ENCODE results near the gene EGR2. TPM values are rescaled to one million over a fixed set of nuclear protein-coding genes. Genes with fewer than 3 reads are reported as not detected.

The EGR2 gene
- total RNA-seq (2013; cell fraction: nucleolus; rRNA removed), result 31.7 and 33.2 TPM in 2 replicates
- total RNA-seq (2014; rRNA removed), result 18.7 and 19.1 TPM in 2 replicates
- total RNA-seq (2014; rRNA removed; fragmentation: Illumina TruSeq; extraction: Trizol), result 13.0 and 14.1 TPM in 2 replicates
- 24.8 and 28.2 TPM in 2 replicates for total RNA-seq (2021)
- 12.2 TPM for polyA plus RNA-seq (2011; ENCODE audit: low read depth)
- polyA plus RNA-seq (2011; rRNA removed), result 40.7 and 56.5 TPM in 2 replicates
- polyA plus RNA-seq (2011; cell fraction: cytosol; rRNA removed), result 37.2 and 51.3 TPM in 2 replicates
- 116 and 124 TPM in 2 replicates for polyA plus RNA-seq (2011; cell fraction: nucleus; rRNA removed)
- 17.3 and 34.3 TPM in 2 replicates for polyA plus RNA-seq (2012)
- polyA plus RNA-seq (2014; fragmentation: Illumina TruSeq; extraction: Trizol), result 20.0 and 21.9 TPM in 2 replicates
- 10 to 100 TPM in 1 of 2 experiments, 1 to 10 TPM in 1; 8.3 to 14.0 TPM for polyA plus RNA-seq (2014; fragmentation: Nextera tagmentation; extraction: Ambion mirVana)
- polyA plus RNA-seq (2014; rRNA removed), result 18.2 and 20.1 TPM in 2 replicates
- polyA plus RNA-seq (2016; fragmentation: Nextera tagmentation; extraction: Ambion mirVana), result 10 to 100 TPM in 1 of 2 experiments, 1 to 10 TPM in 1; 8.9 to 10.8 TPM
- 43.7 and 55.2 TPM in 2 replicates for polyA minus RNA-seq (2011; rRNA and poly(A)+ RNA removed)
- polyA minus RNA-seq (2011; cell fraction: cytosol; rRNA and poly(A)+ RNA removed), result 22.2 and 26.2 TPM in 2 replicates
- polyA minus RNA-seq (2011; cell fraction: nucleus; rRNA and poly(A)+ RNA removed), result 71.8 and 81.0 TPM in 2 replicates
- Bru-seq, nascent RNA, result percentile 87 among the genes with signal in this experiment
- percentile 52 among the genes with signal in this experiment for BruChase-seq, experiment 1, labeled RNA remaining after a 6-hour chase
- BruChase-seq, experiment 2, labeled RNA remaining after a 2-hour chase, result percentile 68 among the genes with signal in this experiment
- long read RNA-seq, experiment 1, partial matches to known transcripts, result 0 of 9 reads
- long read RNA-seq, experiment 1, other reads (novel, unspliced or antisense), result 3 of 9 reads
- long read RNA-seq, experiment 2, partial matches to known transcripts, result 0 of 14 reads
- long read RNA-seq, experiment 2, other reads (novel, unspliced or antisense), result 14 of 14 reads

DNA sequence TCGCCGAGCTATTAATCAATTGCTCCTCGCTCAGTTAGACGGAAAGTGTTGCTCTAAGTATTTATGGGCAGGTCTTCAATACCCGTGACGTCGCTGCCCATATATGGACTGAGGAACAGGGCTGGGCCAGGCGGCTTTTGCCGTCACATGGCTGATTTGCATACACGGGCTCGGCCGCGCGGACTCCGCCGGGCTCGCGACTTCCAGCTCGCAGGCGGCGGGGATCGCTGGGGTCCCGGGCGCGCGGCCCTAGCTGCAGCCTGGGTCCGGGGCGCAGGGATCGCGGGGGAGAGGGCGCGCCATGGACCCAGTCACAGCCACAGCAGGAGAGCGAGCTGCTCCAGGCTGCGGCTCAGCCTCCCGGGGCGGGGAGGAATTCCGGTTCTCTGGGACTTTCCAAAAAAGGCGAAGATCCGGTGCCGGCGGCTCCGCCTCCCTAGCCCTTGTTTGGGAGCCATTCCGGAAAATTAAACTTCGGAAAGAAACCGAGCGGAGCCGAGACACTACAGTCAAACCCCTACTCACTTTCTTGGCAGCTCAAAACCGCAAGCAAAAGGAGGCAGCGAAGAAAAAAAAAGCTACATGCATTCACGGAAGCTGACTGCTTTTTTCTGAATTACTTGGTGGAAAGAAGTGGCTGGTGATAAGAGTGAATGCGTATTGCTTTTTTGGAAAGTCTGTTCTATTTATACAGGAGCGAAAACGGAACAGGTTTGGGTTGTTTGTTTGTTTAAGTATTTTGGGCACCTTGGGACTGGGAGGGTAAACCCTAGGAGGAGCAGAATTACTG lies at the start of gene EGR2:
Gene EGR2 (minus strand): TSS at position 36 of the 790 bp plus-strand sequence. CDS start 337 bp downstream, outside the sequence.
- in situ Hi-C loops (cut with MboI), result no loop called here
- FAIRE-seq (peak; percentile 99), DNase-seq (ENCODE audit: low read depth, low spot score) (peak; percentile 92), ATAC-seq (peak; percentile 78)
- WGBS (ENCODE audit: insufficient coverage, insufficient replicate concordance, low lambda C conversion rate, missing lambda C conversion rate), result 1% methylated on average over 52 of the region's 53 CpGs
- Histone ChIP-seq H3K4me2 (ENCODE audit: control insufficient read depth, insufficient read depth) (peak within 1 kb of the TSS; percentile 100), H3K27me3 (replicated peaks in 1 of 2; ENCODE audit: control insufficient read depth in 2 of 2, insufficient read depth in 2 of 2, low read length in 1 of 2) (peaks cover 1 to 8% of the 10 kb centered on the region in 2 experiments; a peak in 3 of 4 replicates), H2AFZ (ENCODE audit: control insufficient read depth, low read depth, low read length) (peak within 1 kb of the TSS; percentile 84), H3K4me1 (ENCODE audit: control insufficient read depth, insufficient read depth, low read length) (peaks cover 19% of the 10 kb centered on the region), H4K20me1 (ENCODE audit: control insufficient read depth, insufficient read depth) (no peaks in the 10 kb centered on the region), H3K27ac (ENCODE audit: control insufficient read depth, insufficient read depth) (peak within 1 kb of the TSS; percentile 72), H3K9ac (ENCODE audit: control insufficient read depth, insufficient read depth, low read length) (peak within 1 kb of the TSS; percentile 73), H3K79me2 (ENCODE audit: control insufficient read depth, insufficient read depth, low read length) (peaks cover 29% of the 10 kb centered on the region), H3K36me3 (ENCODE audit: control insufficient read depth in 2 of 2, insufficient read depth in 2 of 2, low read length in 1 of 2) (no peaks in the 10 kb centered on the region; a peak in 1 of 4 replicates), H3K9me3 (replicated peaks; ENCODE audit: control insufficient read depth, insufficient read depth, low read length) (no peaks in the 10 kb centered on the region; the same call in 2 of the 3 replicates), H3K4me3 (peak within 1 kb of the TSS; percentile 72)
- ChIA-PET POLR2A (interaction anchor here (0.5 to 6.5 kb wide), 23 partner anchors 9 to 323 kb away, joined by 3 to 46 read pairs (median 4); partner anchors contain the start of gene ADO), RAD21 (ENCODE audit: unreplicated experiment) (interaction anchor here (0.7 to 6.5 kb wide), 46 partner anchors 10 to 378 kb away, joined by 3 to 132 read pairs (median 6); partner anchors contain the start of gene ADO), CTCF (interaction anchor here (0.7 to 7.5 kb wide), 37 partner anchors 9 to 379 kb away, joined by 3 to 123 read pairs (median 5); no protein-coding TSS in a partner anchor), SMC1A (ENCODE audit: uncharacterized antibody, unreplicated experiment) (interaction anchor here (0.7 to 7.9 kb wide), 38 partner anchors 10 to 814 kb away, joined by 3 to 131 read pairs (median 5); partner anchors contain the start of gene ADO)
- intact Hi-C loops (cut with micrococcal nuclease; ENCODE audit: unreplicated experiment), result loop anchor here (1.0 to 5.0 kb wide), 7 partner anchors 36 to 379 kb away; no protein-coding TSS in a partner anchor
- no TSS peak for BruUV-seq (replicated peaks)
- TF ChIP-seq ATF7 (IDR thresholded peaks at IDR 0.05; ENCODE audit: low read depth) (peak; percentile 33; the same call in 1 of the 2 replicates), FOXM1 (IDR thresholded peaks at IDR 0.05; ENCODE audit: low read depth, low read length) (peak; percentile 29; the same call in 1 of the 2 replicates), ZNF24 (IDR thresholded peaks at IDR 0.05) (no peak), GABPA (IDR thresholded peaks at IDR 0.05; ENCODE audit: low read depth) (0 out of 2 replicates have a peak, but pooled peaks have one; percentile 46), ZZZ3 (IDR thresholded peaks at IDR 0.05; ENCODE audit: control insufficient read depth, insufficient read length, low read depth) (no peak), POLR2A (IDR thresholded peaks at IDR 0.05; ENCODE audit: low read depth, low read length) (peak; percentile 44), ZNF207 (IDR thresholded peaks at IDR 0.05; ENCODE audit: borderline replicate concordance) (0 out of 2 replicates have a peak, but pooled peaks have one; percentile 18), JUNB (IDR thresholded peaks at IDR 0.05) (peak; percentile 69), ASH2L (IDR thresholded peaks at IDR 0.05; ENCODE audit: borderline replicate concordance, low read depth) (0 out of 2 replicates have a peak, but pooled peaks have one; percentile 52)
- TF ChIP-seq, protein P1, sequence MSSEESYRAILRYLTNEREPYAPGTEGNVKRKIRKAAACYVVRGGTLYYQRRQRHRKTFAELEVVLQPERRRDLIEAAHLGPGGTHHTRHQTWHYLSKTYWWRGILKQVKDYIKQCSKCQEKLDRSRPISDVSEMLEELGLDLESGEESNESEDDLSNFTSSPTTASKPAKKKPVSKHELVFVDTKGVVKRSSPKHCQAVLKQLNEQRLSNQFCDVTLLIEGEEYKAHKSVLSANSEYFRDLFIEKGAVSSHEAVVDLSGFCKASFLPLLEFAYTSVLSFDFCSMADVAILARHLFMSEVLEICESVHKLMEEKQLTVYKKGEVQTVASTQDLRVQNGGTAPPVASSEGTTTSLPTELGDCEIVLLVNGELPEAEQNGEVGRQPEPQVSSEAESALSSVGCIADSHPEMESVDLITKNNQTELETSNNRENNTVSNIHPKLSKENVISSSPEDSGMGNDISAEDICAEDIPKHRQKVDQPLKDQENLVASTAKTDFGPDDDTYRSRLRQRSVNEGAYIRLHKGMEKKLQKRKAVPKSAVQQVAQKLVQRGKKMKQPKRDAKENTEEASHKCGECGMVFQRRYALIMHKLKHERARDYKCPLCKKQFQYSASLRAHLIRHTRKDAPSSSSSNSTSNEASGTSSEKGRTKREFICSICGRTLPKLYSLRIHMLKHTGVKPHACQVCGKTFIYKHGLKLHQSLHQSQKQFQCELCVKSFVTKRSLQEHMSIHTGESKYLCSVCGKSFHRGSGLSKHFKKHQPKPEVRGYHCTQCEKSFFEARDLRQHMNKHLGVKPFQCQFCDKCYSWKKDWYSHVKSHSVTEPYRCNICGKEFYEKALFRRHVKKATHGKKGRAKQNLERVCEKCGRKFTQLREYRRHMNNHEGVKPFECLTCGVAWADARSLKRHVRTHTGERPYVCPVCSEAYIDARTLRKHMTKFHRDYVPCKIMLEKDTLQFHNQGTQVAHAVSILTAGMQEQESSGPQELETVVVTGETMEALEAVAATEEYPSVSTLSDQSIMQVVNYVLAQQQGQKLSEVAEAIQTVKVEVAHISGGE (CRISPR knock-in tag; IDR thresholded peaks at IDR 0.05), result no peak
- TF ChIP-seq, protein P2, sequence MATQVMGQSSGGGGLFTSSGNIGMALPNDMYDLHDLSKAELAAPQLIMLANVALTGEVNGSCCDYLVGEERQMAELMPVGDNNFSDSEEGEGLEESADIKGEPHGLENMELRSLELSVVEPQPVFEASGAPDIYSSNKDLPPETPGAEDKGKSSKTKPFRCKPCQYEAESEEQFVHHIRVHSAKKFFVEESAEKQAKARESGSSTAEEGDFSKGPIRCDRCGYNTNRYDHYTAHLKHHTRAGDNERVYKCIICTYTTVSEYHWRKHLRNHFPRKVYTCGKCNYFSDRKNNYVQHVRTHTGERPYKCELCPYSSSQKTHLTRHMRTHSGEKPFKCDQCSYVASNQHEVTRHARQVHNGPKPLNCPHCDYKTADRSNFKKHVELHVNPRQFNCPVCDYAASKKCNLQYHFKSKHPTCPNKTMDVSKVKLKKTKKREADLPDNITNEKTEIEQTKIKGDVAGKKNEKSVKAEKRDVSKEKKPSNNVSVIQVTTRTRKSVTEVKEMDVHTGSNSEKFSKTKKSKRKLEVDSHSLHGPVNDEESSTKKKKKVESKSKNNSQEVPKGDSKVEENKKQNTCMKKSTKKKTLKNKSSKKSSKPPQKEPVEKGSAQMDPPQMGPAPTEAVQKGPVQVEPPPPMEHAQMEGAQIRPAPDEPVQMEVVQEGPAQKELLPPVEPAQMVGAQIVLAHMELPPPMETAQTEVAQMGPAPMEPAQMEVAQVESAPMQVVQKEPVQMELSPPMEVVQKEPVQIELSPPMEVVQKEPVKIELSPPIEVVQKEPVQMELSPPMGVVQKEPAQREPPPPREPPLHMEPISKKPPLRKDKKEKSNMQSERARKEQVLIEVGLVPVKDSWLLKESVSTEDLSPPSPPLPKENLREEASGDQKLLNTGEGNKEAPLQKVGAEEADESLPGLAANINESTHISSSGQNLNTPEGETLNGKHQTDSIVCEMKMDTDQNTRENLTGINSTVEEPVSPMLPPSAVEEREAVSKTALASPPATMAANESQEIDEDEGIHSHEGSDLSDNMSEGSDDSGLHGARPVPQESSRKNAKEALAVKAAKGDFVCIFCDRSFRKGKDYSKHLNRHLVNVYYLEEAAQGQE (IDR thresholded peaks at IDR 0.05; ENCODE audit: low read depth, low read length), result no peak

Data from GM12878 (cell line).